Sigmoid colon (tissue), 7 donors: ENCODE measurements around the gene WDR91. TPM values are rescaled to one million over a fixed set of nuclear protein-coding genes. Genes with fewer than 3 reads are reported as not detected.
A peak's percentile ranks its signal among the peaks of the same experiment; 100 is the strongest.

Source experiments
- DNase-seq: peaks from one replicate; pipeline ENCODE4 v3.0.0-alpha.2; 2019
- H3K27ac ChIP-seq, 4 donors: fragments of 200-600 bp; sonication (generic); one replicate each; pipeline ENCODE4 v1.5.1; 2016 to 2019; ENCODE audit warnings: mild to moderate bottlenecking in 1 of 4
- H3K27me3 ChIP-seq, 3 donors: fragments of 200-600 bp; sonication (generic); one replicate each; pipeline ENCODE4 v1.5.1; 2019; ENCODE audit warnings: mild to moderate bottlenecking in 1 of 3
- H3K36me3 ChIP-seq, 4 donors: fragments of 200-600 bp; sonication (generic); one replicate each; pipeline ENCODE4 v1.5.1; 2016 to 2019
- H3K4me1 ChIP-seq, 4 donors: fragments of 200-600 bp; sonication (generic); one replicate each; pipeline ENCODE4 v1.5.1; 2017 to 2019
- H3K4me3 ChIP-seq, 4 donors: fragments of 200-600 bp; sonication (generic); one replicate each; pipeline ENCODE4 v1.5.1; 2017 to 2019; ENCODE audit warnings: mild to moderate bottlenecking in 2 of 4, moderate library complexity in 1 of 4
- H3K9me3 ChIP-seq, 4 donors: fragments of 200-600 bp in 3 of 4; sonication (generic) in 3 of 4; one replicate each; pipeline versions ENCODE4 v1.5.1 to v1.6.1; 2013 to 2019
- EP300 ChIP-seq, 4 donors: sonication (generic); formaldehyde crosslinking; IDR thresholded peaks; one replicate each; pipeline ENCODE4 v1.6.1; 2017; ENCODE audit warnings: antibody characterized with exemption in 4 of 4
- POLR2A ChIP-seq, 2 donors: fragments of 450-650 bp; IDR thresholded peaks; one replicate each; pipeline ENCODE4 v1.6.1; 2016; ENCODE audit warnings: antibody characterized with exemption in 2 of 2, mild to moderate bottlenecking in 2 of 2, moderate library complexity in 2 of 2
- POLR2AphosphoS5 ChIP-seq, 4 donors: sonication (generic); formaldehyde crosslinking; IDR thresholded peaks; one replicate each; pipeline ENCODE4 v1.6.1; 2017; ENCODE audit warnings: antibody characterized with exemption in 4 of 4
- WGBS, 2 donors: extraction: QIAGEN DNeasy Blood & Tissue Kit; methylation state at CpG; one replicate each; pipeline ENCODE4 v1.1.7; 2013; 5-methylcytosine and 5-hydroxymethylcytosine counted together
- intact Hi-C: fragments of 100-400 bp; cut with DNase I; formaldehyde crosslinking; loops from one replicate; pipeline ENCODE4 v1.15.1; 2023
- polyA plus RNA-seq, 3 donors: library from polyadenylated mRNA; stranded (reverse); fragments of 200-250 nt; gene quantifications; one replicate each; pipeline ENCODE4 v1.2.3, GENCODE V29; 2013
- total RNA-seq, 4 donors: library from RNA; depleted of rRNA; stranded (reverse); fragments of >200 nt; gene quantifications; one replicate each; pipeline ENCODE4 v1.1.0, GENCODE V29; 2016
- TF ChIP-seq, protein P1 (sequence below), 4 experiments: fragments of 450-650 bp in 3 of 4; fragments of 200-600 bp in 1 of 4; IDR thresholded peaks; one replicate each; pipeline ENCODE4 v1.5.1; 2016 to 2019; ENCODE audit warnings: antibody characterized with exemption in 4 of 4, mild to moderate bottlenecking in 3 of 4, moderate library complexity in 2 of 4
- donor health status: healthy with polysubstance abuse.
- donor health status: Bipolar disorder and iron deficiency.
- donor health status: healthy.

The WDR91 gene
- total and polyA plus RNA-seq, 7 donors: 2.1 to 14.1 (median 11.0) TPM

DNA sequence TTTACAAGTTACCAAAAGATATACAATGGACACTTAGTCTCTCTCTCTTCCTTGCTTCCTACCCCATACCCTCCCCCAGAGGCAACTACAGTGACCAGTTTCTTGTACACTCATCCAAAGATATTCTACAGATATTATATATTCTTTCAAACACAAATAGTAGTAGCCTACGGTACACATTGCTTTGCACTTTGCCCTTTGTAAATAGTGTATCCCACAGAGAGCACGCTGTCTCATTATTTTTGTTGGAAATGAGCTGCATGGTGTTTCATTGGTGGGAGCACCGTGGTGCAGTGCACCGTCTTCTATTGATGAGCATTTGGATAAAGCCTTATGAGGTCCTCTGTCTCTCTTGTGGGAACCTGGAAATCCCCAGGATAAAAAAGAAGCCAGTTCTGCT, 46.5 kb upstream of the WDR91 start:
- Histone ChIP-seq H3K27ac (no peak overlapping the region), H3K4me3 (no peak overlapping the region), H3K36me3 (no peaks in the 10 kb centered on the region), H3K4me1 (peaks cover 0 to 51% (median 42%) of the 10 kb centered on the region in 4 donors), H3K9me3 (no peaks in the 10 kb centered on the region), H3K27me3 (no peaks in the 10 kb centered on the region)
- TF ChIP-seq POLR2AphosphoS5 (IDR thresholded peaks at IDR 0.05) (no peak), POLR2A (IDR thresholded peaks at IDR 0.05) (no peak), EP300 (IDR thresholded peaks at IDR 0.05) (no peak)
- TF ChIP-seq, protein P1, sequence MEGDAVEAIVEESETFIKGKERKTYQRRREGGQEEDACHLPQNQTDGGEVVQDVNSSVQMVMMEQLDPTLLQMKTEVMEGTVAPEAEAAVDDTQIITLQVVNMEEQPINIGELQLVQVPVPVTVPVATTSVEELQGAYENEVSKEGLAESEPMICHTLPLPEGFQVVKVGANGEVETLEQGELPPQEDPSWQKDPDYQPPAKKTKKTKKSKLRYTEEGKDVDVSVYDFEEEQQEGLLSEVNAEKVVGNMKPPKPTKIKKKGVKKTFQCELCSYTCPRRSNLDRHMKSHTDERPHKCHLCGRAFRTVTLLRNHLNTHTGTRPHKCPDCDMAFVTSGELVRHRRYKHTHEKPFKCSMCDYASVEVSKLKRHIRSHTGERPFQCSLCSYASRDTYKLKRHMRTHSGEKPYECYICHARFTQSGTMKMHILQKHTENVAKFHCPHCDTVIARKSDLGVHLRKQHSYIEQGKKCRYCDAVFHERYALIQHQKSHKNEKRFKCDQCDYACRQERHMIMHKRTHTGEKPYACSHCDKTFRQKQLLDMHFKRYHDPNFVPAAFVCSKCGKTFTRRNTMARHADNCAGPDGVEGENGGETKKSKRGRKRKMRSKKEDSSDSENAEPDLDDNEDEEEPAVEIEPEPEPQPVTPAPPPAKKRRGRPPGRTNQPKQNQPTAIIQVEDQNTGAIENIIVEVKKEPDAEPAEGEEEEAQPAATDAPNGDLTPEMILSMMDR (IDR thresholded peaks at IDR 0.05): no peak
- DNase-seq: no peak
- intact Hi-C loops: no loop called here
- 24 to 66% methylated on average over 4 of the region's 4 CpGs for WGBS, 2 donors

DNA sequence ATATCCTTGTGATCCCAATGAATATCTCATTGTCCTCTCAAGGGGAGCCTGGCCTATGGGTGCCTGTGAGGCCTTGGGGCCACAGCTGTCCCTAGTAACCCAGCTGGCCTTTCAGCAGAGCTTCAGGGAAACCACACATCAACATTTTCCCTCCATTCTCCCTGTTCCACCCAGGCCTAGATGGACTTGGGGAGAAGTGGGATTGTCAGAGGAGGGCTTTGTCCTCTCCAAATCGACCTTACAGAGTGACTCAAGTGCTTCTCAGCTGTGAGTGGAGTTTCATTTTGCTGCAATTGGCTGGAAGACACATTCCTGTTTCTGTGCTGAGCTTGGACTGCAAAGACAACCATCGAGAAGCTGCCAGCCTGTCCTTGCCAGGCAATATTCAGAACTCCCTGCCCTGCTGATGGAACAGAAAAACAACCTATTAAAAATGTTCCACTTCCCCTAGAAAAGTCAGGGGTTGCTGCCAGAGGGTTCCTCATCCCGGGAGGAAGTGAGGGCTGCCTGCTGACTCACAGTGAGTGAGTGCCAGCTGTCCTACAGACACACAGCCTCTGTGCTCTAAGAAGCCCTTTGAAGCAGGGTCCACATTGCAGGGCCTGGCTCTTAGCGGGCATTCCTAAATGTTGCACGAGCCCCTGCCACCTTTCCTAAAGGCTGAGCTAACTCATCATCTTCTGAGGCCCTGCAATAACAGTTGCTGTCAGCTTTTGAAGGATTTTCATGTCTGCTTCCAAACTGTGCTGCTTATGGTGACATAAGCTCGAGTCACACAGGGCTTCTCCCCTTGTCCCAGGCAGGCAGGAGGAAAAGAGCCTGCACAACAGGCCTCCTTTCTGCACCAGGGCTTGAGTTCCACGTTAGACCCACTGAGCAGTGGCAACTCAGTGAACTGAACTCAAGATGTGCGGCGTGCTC, 42.8 kb upstream of the WDR91 start:
- TF ChIP-seq EP300 (IDR thresholded peaks at IDR 0.05) (no peak), POLR2AphosphoS5 (IDR thresholded peaks at IDR 0.05) (peak in 3 of 4 donors; percentile 14 to 46 (median 28))
- Histone ChIP-seq H3K36me3 (no peaks in the 10 kb centered on the region), H3K4me3 (no peak overlapping the region), H3K4me1 (peaks cover 0 to 27% (median 24%) of the 10 kb centered on the region in 4 donors), H3K27me3 (no peaks in the 10 kb centered on the region), H3K27ac (peak overlapping the region; percentile 79 to 85 (median 82)), H3K9me3 (no peaks in the 10 kb centered on the region)
- intact Hi-C loops: loop anchor here (5.0 kb wide), 1 partner anchor 42 kb away; the partner anchor contains the start of gene WDR91
- 46 to 53% methylated on average over 9 of the region's 9 CpGs for WGBS, 2 donors
- peak; percentile 88 for DNase-seq

DNA sequence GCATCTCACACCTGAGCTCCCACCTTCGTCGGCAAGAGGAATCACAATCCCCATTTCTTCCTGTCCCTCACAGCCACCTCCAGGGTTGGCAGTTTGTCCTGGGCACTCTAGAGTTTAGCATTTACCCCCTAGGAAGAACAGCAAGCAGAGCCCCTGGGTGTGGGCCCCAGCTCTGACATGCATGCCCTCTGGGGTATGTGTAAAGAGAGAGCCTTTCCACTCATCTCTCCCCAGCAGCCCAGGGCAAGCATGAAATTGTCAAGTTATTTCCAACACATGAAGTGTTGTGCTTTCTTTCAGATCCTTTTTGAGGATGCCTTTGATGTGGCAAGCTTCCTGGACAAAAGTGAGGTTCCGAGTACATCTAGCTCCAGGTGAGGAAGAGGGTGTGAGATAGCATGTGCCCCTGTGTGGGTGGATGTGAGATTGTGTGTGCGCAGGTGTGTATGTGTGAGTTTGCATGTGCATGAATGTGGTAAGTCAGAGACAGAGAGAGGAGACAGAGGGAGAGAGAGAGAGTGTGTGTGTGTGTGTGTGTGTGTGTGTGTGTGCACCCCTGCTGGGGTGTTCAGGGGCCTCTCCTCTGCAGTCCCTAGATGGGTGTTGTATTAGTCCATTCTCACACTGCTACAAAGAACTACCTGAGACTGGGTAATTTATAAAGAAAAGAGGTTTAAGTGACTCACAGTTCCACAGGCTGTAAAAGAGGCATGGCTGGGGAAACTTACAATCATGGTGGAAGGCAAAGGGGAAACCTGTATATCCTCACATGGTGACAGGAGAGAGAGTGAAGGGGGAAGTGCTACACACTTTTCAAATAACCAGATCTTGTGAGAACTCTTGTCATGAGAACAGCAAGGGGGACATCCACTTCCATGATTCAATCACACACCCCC, 40.4 kb upstream of the WDR91 start:
- no peak for TF ChIP-seq EP300 (IDR thresholded peaks at IDR 0.05)
- TF ChIP-seq, protein P1 (IDR thresholded peaks at IDR 0.05): no peak
- no peak for TF ChIP-seq POLR2AphosphoS5 (IDR thresholded peaks at IDR 0.05)
- no peak for TF ChIP-seq POLR2A (IDR thresholded peaks at IDR 0.05)
- WGBS, 2 donors: 90 to 91% methylated on average over 4 of the region's 4 CpGs
- Histone ChIP-seq H3K4me1 (peaks cover 0 to 27% (median 24%) of the 10 kb centered on the region in 4 donors), H3K27me3 (no peaks in the 10 kb centered on the region), H3K9me3 (no peaks in the 10 kb centered on the region), H3K36me3 (no peaks in the 10 kb centered on the region), H3K4me3 (no peak overlapping the region), H3K27ac (no peak overlapping the region)
- intact Hi-C loops: loop anchor here (5.0 kb wide), 1 partner anchor 39 kb away; the partner anchor contains the start of gene WDR91
- DNase-seq: peak; percentile 27

DNA sequence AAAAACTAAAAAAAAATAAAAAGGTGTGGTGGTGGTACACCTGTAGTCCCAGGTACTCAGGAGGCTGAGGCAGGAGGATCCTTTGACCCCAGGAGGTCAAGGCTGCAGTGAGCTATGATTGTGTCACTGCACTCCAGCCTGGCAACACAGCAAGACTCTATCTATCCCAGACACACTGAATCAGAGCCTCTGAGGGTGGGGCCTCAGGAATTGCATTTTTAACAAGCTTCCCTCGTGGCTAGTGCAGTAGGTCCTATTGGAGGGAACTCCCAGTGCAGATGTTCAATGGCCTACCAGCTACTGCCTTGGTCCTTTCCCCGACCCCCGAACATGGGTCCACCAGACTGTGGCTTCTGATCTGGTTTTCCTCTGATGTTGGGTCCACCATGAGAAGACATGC, 37.2 kb upstream of the WDR91 start:
- H3K4me1 ChIP-seq: peaks cover 0 to 6% (median 5%) of the 10 kb centered on the region in 4 donors
- no peak overlapping the region for H3K4me3 ChIP-seq
- intact Hi-C loops: no loop called here
- no peaks in the 10 kb centered on the region for H3K36me3 ChIP-seq
- DNase-seq: no peak
- H3K9me3 ChIP-seq: no peaks in the 10 kb centered on the region
- no peak for TF ChIP-seq POLR2A (IDR thresholded peaks at IDR 0.05)
- no peaks in the 10 kb centered on the region for H3K27me3 ChIP-seq
- 74 to 86% methylated on average over 3 of the region's 3 CpGs for WGBS, 2 donors
- no peak overlapping the region for H3K27ac ChIP-seq

DNA sequence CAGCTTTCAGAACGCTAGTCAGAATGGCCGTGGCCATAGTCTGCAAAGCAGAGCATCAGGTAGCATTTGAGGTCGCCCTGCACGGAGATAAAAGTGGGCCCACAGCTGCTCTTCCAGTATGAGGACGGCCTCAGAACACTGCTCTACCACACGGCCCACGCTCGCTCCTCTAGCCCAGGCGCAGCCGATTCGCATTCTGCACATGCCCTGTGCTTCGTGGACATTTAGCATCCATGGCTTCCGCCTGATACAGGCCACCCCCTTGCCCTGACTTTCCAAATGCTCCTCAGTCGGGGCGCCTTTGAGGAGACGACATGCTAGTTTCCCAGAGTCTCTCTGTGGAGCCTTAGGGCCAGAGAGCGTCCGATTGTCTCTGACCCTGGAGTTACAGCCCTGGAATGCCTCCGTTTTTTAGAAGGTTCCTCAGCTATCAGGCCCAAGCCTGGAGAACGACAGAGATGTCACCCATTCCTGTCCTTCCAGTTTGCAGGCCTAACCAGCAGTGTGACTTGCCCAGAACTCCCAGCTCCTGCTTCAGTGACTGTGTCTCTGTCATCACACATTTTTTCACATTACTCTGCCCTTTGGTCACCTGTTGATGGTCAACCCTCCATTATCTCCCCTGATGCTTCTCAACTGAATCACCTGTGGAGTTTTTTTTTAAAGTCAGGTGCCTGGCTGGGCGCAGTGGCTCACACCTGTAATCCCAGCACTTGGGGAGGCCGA, 36.6 kb upstream of the WDR91 start:
- WGBS, 2 donors: 95 to 96% methylated on average over 22 of the region's 22 CpGs
- no peak for DNase-seq
- intact Hi-C loops: no loop called here

More for the DNA sequence above, 36.6 kb upstream of the WDR91 start:
- no peak overlapping the region for H3K27ac ChIP-seq
- H3K4me1 ChIP-seq: no peaks in the 10 kb centered on the region
- H3K27me3 ChIP-seq: no peaks in the 10 kb centered on the region
- TF ChIP-seq, protein P1 (IDR thresholded peaks at IDR 0.05): no peak
- TF ChIP-seq EP300 (IDR thresholded peaks at IDR 0.05) (no peak), POLR2A (IDR thresholded peaks at IDR 0.05) (no peak), POLR2AphosphoS5 (IDR thresholded peaks at IDR 0.05) (no peak)
- H3K36me3 ChIP-seq: no peaks in the 10 kb centered on the region
- H3K4me3 ChIP-seq: no peak overlapping the region
- no peaks in the 10 kb centered on the region for H3K9me3 ChIP-seq
